GM18502 (cell line): Measurements from ENCODE around the gene RAPGEF3.

ENCODE experiments used
- ATAC-seq: cut with Tn5 transposase; IDR thresholded peaks from one replicate; pipeline ENCODE4 v1.9.1; 2021; ENCODE audit warnings: mild to moderate bottlenecking; ENCODE audit not compliant: unreplicated experiment, poor library complexity

RAPGEF3 gene

DNA sequence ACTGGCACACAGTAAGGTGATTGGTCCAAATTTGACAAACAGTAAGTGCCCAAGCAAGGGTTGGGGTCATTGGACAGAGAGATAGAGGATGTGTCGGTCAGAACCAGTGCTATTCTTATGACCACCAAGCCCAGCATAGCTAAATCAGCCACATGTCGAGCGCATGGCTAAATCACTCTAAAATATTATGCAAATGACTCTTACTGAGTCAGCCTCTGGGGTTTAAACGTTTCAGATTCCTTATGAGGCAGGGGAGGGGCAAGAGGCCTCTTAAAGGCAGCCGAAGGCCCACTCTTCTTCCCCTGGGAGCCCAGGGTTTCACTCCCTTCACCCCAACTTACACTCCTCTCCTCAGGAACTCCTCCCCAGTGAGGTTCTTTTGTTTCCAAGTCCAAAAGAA is 32.8 kb downstream of the RAPGEF3 start:
- peak; percentile 86 for ATAC-seq

DNA sequence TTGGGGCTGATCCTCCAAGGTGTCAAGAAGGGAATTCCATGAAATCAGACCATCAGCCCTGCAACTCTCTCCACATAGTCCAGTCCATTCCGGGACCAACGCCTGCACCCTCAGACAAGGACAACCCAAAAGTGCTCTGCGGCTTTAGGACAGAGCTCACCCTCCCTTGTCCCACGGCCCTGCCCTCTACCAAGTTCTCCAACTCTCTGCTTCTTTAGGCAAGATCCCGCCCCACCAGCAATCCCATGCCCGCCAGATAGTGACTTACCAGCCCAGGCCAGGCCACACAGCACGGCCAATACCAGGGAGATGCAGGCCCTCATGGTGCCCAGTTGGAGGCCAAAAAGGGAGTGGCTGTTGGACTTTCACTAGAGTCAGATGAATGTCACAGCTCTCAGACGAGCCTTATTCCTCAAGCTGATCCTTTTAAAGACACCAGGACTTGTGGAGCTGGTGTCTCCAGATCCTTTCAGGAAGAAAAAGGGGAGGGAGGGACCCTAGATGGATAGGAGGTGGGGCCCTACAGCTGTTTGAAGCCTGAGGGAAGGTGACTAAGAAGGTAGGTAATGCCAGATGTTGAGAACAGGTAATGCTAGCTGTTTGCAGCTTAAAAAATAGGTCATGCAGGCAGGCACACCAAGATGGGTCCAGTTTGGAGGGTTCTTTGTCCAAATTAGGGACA is 33.4 kb downstream of the RAPGEF3 start, which contains the start of gene ENDOU:
Gene ENDOU, minus strand, starts transcription at position 400 of the 682 bp plus-strand sequence. Its CDS starts 77 bp downstream, at position 323.
- ATAC-seq = no peak

DNA sequence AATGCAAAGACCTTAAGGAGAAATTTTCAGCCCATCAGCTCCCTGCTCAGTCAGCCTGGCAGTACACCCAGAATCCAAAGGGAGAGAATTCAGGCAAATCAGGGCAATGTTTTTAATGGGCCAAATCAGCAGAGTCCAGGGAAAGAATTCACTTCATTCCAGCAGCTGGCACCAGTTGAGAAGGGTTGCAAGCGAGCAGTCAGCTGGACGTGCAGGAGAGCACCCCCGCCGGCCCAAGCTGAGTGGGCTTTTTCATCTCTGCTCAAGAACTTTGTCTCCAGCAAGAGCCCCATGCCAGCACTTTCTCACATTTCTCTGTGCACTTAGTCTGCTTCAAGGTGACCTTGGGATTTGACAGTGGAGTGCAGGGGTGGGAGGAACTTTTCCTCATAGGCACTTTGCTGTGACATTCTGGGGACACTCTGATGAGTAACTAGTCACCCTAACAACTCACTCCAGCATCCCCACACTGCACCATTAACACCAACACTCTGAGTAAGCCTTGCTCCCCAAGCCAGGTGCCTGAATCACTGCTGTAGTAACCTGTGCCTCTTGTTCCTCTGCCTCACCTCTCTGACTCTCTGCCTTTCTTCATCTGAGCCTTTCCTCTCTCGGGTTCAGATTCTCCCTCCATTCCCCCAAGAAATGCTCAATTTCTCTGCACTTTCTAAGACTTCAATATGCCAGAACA is 35.6 kb downstream of the RAPGEF3 start:
- no peak for ATAC-seq

DNA sequence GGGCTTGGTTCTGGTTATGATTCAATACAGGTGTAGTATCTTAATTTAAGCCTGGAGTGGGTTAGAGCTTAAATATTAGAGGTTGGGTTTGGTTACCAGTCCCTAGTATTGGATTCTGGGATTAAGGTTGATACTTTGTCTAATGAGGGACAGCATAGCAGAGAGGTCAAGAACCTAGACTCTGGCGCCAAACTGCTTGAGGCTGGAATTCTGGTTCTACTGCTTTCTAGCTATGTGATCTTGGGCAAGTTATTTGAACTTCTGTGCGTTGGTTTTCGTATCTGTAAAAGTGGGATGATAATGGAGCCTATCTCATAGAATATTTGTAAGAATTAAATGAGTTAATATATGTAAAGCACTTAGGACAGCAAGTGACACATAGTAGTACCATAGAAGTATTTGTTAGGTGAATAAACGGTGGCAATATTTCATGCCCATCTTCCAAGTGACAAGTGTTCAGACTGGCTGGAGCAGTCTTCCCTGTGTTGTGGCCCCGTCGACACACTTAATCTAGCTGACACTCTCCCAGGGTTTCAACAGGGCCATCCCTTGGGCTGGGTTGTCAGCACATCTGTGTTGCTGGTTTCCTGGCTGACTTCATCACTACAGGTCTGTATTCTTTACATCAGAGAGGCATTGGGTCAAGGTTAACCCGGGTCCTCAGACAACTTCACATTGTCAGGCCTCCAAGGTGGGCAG is 36.4 kb downstream of the RAPGEF3 start:
- no peak for ATAC-seq

- no peak for ATAC-seq
Measured at GRCh38 chr12:47721431-47721973, 37.2 kb downstream of the RAPGEF3 start.

DNA sequence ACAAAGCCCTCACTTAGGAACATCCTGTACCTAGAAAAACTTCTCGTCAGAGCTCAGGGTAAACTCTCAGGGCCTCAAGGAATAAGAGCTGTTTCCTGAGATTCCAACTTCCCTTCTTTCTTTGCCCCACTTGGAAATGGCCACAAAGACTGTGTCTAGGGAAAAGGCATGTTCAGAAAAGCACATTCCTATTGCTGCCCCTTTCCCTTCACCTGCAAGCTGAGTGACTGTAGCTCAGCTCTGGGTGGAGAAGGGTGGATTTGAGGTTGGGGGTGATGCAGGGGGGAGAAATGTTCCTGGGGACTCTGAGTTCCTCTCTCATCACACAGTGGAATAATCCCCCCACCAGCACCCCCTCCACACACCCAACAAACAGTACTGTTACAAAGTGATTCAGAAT is 40.1 kb downstream of the RAPGEF3 start:
- ATAC-seq = no peak

DNA sequence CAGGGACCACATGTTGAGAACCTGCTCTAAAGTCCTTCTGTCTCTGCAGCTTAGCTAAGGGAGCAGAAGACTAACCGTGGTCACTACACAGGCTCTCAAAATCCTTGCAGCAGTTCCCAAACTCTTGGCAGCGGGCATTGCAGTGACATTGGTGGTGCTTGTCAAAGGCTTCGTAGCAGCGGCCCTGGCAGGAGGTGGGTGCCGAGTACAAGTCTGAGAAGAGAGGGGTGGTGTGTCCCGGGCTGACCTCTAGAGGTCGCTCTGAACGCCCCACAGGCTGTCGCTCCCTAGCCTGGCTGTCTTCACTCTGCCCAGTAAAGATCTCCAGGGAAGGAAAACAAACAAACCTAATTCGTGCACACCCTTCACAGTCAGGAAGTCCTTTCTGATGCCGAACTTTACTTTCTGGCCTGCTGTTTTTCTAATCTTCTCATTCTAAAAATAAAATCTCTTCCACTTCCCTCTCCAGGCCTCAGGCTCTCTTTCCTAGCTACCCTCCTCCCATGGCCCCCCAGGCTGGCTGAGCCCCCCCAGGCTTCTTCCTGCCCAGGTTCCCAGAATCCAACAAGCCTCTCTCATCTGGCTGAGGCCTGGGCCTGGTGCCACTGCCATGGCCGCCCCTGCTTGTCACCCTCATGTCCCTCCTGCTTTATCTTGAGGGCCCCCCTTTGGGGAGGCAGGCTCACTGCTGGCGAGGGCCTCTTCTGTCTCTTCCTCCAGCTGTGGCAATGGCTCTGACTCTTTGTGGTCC is 41.1 kb downstream of the RAPGEF3 start:
- ATAC-seq = peak; percentile 59

GRCh38 chr12:47717046-47717442 is 41.6 kb downstream of the RAPGEF3 start:
- no peak for ATAC-seq

GRCh38 chr12:47715877-47716548 is 42.7 kb downstream of the RAPGEF3 start:
- ATAC-seq = no peak

DNA sequence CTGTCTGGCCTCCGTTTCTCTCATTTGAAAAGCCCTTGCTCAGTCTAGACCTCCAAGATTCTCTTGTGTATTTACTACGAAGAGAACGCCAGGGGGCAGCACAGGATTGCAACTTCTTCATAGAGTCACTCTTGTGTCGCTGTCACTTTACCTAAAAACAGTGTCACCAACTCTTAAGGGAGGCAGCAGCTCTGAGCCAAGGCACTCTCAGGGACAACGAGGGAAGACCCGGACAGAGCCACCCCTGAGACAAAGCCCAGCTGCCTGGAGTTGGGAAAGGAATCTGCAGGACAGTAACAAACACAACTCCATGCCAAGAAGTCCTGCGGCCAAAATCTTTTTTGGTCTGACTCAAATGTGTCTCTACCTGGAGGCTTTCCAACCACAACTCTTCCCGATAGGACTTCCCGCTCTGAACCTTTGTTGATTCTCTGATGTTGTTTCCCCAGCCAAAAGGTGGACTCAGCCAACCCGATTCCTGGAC is 43.2 kb downstream of the RAPGEF3 start:
- peak; percentile 68 for ATAC-seq

DNA sequence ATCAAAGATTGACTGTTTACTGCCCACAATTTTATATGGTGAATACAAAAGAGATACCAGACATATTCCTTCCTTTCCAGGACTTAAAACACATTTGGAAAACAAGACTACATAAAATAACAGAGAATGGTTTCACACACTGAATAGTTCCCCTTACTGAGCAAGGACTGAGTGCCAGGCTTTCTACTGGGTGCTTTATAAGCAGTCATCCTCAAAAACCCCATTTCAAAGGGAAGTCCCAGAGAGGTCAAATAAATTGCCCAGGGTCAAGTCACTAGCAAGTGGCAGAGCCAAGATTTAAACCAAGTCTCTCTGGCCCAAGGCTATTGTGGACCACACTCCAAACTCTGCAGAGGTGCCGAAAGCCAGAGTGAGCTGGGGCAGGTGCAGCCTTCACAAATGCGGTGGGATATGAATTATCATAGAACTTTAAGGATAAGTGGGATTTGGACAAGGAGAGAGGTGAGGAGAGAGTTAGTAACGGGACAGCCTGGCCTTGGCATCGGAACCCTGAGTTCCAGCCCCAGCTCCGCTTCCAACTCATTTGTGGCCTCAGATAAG is 43.8 kb downstream of the RAPGEF3 start:
- no peak for ATAC-seq

- no peak for ATAC-seq
Measured at GRCh38 chr12:47712171-47712570, 46.5 kb downstream of the RAPGEF3 start.

DNA sequence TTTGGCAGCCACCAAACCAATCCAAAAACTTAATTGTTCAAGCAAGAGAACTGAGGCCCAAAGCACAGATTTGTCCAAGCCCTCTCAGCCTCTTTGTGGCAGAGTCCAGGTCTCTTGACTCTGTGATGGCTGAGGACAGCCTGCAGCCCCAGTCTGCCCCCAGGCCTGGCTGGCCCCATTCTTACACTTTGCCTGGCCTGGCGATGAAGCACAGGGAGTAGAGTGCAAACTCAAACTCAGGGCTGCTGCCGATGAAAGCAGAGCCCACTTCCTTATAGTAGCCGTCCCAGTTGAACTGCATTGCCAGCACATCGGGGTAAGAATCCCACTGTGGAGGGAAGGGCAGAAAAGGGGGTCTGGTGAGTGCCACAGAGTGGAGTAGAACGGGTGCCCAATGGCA is 47.2 kb downstream of the RAPGEF3 start:
- no peak for ATAC-seq

GRCh38 chr12:47710278-47710677 is 48.4 kb downstream of the RAPGEF3 start:
- no peak for ATAC-seq

GRCh38 chr12:47709671-47710070 is 49.0 kb downstream of the RAPGEF3 start:
- no peak for ATAC-seq

DNA sequence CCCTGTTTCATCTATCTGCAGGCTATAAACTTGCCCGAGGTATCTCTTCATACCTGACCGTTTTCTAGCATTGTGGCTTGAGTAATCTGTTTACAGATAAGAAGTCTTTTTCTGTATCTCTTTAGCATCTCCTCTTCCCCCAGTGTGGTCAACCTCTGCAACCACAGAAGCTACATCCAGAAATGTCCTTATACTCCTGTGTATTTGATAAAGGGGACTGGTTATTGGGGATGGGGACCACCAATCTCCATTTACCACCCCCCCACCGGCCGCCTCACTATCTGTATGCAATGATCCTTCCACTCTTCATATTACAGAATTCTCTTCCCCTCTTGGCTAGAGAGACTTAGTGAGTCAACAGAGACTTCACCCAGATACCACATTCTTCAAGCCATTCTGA is 49.4 kb downstream of the RAPGEF3 start:
- ATAC-seq = no peak

DNA sequence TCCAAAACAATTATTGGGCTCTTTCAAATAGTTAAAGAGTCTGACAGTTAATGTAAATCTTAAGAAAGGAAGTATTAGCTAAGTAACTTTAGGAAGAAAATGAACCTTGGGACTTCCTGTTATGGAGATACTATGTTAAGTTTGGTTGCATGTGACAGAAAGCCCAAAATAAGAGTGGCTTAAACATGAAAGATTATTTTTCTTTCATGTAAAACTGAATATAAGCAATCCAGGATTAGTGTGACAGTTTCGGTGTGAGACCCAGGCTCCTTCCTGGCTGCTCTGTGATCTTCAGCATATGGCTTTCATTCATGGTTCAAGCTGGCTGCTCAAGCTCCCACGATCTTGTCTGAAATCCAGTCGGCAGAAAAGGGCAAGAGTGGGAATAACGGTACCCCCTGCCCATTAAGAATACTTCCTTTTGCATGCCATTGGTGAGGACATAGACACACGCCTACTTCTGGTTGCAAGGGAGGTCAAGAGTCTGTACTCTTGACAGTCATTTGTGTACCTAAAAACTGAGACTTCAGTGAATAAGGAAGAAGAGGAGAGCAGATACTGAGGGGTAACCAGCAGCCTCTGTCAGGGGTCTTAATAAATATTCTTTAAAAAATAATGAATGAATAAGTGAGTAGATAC is 50.7 kb downstream of the RAPGEF3 start:
- no peak for ATAC-seq

- ATAC-seq = no peak
Measured at GRCh38 chr12:47707355-47707754, 51.3 kb downstream of the RAPGEF3 start.
